GM10847 (cell line): ENCODE results near the gene DMD.

Source experiments
- POLR2A ChIP-seq: IDR thresholded peaks from 2 replicates; pipeline ENCODE4 v1.6.1; 2011; ENCODE audit not compliant: insufficient read length; ENCODE audit errors: extremely low read depth

DMD gene

GRCh38 chrX:33178218-33178617, 33.1 kb downstream of the DMD start:
- TF ChIP-seq POLR2A = no peak

GRCh38 chrX:33175201-33175600, 36.1 kb downstream of the DMD start:
- TF ChIP-seq POLR2A = no peak

GRCh38 chrX:33171041-33171440, 40.3 kb downstream of the DMD start:
- TF ChIP-seq POLR2A = no peak

GRCh38 chrX:33161829-33162228, 49.5 kb downstream of the DMD start:
- no peak for TF ChIP-seq POLR2A

GRCh38 chrX:33160273-33160672, 51.1 kb downstream of the DMD start:
- TF ChIP-seq POLR2A = no peak

GRCh38 chrX:33156152-33156726, 55.1 kb downstream of the DMD start:
- no peak for TF ChIP-seq POLR2A

GRCh38 chrX:33149580-33149979, 61.8 kb downstream of the DMD start:
- no peak for TF ChIP-seq POLR2A

- no peak for TF ChIP-seq POLR2A
Measured at GRCh38 chrX:33149085-33149484, 62.3 kb downstream of the DMD start.

GRCh38 chrX:33142331-33142730, 69.0 kb downstream of the DMD start:
- TF ChIP-seq POLR2A = no peak

GRCh38 chrX:33138677-33139249, 72.6 kb downstream of the DMD start:
- no peak for TF ChIP-seq POLR2A

GRCh38 chrX:33134164-33134563, 77.2 kb downstream of the DMD start:
- TF ChIP-seq POLR2A = no peak

- no peak for TF ChIP-seq POLR2A
Measured at GRCh38 chrX:33133320-33133719, 78.0 kb downstream of the DMD start.

- TF ChIP-seq POLR2A = no peak
Measured at GRCh38 chrX:33132569-33132968, 78.8 kb downstream of the DMD start.

GRCh38 chrX:33129607-33130006, 81.7 kb downstream of the DMD start:
- no peak for TF ChIP-seq POLR2A

GRCh38 chrX:33128048-33128805, 83.1 kb downstream of the DMD start:
- no peak for TF ChIP-seq POLR2A

GRCh38 chrX:33126469-33126868, 84.9 kb downstream of the DMD start:
- no peak for TF ChIP-seq POLR2A
